Measurements from ENCODE around the gene COL6A1.
"Not testable (repeated sequence)": the region's sequence is repeated elsewhere in the genome, so short reads cannot be mapped to it uniquely, and the experiment has no call there.

COL6A1 gene

DNA sequence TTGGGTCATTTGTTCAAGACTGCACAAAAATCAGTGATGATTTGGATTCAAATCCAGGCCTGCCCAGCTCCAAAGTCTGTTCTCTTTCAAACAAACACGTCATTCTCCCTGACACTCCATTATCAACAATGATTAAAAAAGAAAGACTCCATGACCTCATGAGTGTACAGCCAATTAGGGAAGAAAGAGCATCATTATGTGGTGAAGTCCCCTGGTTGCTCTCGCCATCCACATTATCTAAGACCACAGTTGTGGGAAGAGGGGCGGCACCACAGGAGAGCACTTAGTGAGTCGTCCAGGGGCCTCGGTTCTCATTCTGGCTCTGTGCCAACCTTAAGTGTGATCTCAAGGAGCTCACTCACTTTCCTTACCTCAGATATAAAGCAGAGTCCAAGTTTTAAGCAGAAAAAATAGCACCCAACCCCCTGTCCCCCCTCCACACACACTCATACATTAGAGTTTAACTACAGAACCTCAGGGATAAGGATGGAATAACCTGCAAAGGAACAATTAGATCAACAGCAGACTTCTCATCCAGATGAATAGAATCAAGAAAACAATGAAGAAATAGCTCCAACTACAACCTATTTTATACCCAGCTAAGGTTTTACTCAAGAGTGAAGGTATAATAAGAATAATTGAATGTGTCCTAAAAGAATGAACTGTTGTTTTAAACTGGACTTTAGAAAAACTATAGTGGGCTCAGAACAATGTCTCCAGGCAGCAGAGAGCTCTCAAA lies 47.8 kb downstream of the COL6A1 start:
- no peak for DNase-seq

DNA sequence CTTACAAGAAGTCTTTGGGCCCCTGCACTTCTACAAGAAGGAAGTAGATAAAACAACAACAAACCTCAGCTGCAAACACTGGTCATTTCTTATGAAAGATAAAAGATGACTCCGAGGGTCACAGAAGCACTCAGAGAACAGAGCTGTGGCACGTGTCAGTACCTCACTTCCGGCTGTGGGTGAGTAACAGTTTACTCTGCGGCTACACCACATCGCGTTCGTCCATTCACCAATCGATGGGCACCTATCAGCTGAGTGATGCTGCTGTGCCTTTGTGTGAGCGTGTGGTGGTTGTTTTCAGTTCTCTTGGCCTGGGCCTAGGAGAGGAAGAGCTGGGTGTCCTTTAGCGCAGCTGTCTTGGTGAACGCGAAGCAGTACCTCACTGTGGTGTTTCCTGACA lies 49.9 kb downstream of the COL6A1 start:
- DNase-seq = no peak

DNA sequence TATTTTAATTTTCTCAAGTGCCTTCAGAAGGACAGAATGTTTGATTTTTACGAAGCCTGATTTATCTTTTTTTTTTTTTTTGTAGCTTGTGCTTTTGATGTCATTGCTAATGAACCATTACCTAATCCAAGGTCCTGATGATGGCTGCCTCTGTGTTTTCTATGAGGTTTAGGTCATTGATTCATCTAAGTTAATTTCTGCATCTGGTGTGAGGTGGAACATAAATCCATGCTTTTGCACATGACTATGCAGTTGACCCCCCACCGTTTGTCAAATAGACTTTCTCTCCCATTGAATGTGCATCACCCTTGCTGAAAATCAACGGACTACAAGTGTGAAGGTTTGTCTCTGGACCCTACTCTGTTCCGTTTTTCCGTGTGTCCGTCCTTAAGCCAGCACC lies 50.5 kb downstream of the COL6A1 start:
- DNase-seq = no peak

DNA sequence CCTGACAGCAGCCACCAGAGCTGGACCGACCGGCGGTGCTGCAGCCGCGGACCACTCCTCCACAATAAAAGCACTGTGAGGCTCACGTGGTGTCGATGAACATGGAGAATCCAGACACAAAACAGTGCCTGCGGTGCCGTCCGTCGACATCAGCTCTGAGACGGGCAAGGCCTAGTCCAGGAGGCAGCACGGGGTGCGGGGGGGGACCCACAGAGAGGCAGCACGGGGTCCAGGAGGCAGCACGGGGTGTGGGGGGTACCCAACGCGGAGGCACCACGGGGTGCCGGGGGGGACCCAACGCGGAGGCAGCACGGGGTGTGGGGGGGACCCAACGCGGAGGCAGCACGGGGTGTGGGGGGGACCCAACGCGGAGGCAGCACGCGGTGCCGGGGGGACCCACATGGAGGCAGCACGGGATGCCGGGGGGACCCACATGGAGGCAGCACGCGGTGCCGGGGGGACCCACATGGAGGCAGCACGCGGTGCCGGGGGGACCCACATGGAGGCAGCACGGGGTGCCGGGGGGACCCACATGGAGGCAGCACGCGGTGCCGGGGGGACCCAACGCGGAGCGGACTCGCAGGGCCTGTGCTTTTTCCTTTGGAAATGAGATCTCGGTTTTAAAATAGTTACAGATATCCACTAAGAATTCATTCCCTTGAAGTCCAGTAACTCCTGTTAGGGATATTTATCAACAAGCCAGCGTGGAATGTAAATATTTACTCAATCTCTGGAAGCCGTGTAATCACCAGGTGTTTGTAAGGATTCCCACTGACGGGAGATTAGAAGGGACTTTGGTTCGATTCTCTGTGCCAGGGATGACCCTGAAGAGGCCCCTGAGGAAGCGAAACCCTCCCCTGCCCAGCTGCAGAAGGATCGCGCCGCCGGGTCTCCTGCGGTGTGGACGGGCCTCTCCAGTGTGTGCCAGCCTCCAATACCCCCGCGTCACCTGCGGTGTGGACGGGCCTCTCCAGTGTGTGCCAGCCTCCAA lies 52.1 kb downstream of the COL6A1 start:
- DNase-seq = no peak

DNA sequence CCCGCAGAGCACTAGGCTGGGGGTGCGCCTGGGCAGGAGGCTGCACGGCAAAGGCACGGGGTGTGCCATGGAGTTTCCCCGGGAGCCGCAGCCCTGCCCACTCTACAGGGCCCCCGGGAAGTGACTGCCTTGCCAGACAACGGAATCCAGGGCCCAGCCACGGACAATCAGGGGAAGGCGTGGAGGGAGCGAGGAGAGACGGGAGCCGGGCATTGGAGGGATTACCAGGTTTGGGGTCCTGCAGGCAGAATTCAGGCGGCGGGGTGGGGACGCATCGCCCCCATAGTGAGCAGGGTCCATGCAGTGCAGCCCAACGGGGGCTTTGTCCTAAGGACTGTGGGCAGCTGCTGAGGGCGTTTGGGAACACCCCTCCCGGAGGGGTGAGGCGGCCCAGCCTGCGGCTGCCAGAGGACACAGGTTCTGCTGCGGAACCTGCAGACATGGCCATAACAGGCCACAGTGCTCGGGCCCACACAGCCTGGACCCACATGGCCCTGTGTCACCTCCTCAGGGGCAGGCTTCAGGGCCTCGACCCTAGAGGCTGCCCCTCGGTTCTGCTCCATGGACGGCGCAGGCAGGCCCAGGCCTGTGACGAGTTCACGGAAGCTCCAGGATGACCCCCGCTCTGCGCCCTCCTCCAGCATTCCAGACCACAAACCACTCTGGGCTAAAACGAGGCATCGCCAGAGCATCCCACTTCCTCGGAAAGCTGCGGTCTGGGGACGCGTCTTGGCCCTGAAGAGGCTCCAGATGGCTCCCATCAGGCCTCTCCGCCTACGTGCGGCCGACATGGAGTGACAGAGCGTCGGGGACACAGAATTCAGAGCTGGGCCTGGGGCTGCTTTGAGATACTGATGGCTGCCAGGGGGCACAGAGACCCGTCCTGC lies 54.5 kb downstream of the COL6A1 start:
- no peak for DNase-seq

DNA sequence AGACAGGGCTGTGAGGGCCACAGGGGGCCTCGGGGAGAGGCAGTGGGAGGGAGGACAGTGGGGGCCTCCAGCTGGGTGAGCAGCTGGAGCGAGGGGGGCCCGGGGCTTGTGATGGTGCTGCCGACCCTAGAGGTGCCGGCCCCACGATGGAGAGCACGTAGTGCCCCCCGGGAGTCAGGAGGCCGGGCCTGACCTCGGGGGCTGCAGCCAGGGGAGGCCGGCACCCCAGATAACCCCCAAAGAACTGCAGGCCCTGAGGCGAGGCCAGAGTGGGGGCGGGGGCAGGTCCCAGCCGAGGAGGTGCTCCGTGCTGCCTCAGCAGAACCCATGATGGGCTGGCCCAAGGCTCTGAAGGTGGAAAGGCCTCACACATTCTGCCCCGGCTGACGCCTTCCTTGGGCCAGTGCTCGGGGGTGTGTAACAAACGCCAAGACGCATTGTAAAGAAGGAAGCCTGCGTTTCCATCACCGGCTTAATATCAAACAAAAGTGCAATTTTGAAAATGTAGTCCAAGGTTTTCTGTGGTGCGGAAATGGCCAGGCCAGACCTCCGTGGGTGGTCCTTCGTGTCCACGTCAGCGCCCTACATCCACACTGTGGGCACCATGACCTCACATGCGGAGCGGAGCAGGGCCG lies 55.2 kb downstream of the COL6A1 start:
- no peak for DNase-seq

DNA sequence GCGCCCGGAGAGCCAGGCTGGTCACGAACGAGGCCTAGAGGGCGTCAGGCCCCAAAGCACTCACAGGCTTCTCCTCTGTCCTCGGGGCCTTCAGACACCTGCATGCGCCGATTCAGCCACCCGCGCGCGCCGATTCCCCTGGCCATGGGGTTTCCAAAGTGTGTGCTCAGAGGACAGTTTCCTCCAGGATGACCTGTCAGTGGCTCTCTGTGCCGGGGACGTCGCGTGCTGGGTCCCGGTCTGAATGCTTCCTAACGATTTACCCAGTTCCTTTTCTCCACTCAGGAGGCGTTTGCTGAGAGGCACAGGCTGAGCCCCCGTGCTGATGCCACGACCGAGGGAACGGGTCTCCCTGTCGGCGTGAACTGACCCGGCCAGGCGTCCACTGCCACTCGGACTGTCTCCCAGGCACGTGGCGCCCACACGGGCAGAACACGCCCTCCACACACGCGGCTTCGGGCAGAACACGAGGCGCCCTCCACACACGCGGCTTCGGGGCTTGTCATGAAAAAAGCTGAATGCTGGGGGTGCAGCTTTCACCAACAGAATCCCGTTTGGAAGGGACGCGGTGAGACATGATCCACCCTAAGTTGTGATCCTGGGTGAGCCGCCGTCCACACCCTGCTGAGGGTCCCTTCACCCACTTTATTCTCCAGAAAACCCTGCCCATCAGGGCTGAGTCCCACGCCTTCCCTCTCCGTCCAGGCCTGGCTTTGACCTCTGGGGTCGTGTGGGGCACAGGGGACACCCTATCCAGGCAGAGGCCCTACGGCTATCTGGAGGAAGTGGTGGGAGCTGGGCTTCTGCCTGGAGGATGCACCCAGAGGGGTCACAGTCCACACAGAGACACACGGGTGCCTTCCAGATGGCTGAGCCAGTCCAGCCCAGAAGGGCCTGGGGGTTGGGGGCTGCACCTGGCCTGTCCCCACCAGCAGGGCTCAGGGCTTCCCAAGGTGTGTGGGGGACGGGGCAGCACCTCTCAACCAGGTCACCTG lies 56.1 kb downstream of the COL6A1 start:
- DNase-seq = no peak

DNA sequence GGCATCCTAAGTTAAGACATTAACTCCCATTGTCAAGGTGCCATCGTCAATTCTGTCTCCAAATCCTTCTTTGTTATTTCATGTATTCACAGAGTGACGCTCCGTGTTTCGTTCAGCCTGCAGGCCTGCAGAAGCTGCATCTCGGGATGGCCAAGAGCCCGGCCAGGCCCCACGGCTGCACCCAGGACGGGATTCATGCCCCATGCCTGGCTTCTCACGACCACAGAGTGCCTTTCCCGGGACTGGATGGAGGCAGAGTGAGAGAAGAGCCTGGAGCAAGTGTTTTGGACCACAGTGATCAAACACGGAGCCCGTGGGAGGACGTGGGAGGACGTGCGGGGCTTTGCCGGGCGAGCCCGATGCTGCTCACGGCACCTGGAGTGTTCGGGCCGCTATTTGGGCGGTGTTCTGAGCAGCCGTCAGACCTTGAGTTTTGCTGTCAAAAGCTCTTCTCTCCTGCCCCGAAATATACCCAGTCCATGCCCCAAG lies 56.8 kb downstream of the COL6A1 start:
- DNase-seq = no peak

DNA sequence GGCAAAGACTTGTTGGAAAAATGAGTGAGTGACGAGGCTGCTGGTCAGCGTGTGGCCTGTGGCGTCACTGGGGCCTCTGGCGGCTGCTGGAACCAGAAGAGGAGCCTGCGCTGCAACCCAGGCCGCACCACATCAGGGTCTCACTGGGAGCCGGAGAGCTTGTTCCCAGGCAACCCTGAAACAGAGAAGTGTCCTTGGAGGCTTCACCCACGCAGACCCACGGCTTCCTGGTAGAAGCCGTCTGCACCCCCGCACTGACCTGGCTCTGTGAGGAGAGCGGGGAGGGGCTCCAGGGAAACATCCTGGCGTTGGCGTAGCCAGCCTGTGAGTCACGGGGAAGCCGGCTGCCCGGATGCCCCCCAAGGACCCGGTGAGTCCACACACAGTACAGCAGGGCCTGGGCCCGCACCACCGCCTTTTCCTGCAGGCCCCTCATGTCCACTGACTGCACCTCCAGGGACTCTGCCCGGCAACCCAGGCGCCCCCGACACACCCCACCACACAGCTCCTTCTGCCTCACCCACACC lies 57.4 kb downstream of the COL6A1 start:
- no peak for DNase-seq

DNA sequence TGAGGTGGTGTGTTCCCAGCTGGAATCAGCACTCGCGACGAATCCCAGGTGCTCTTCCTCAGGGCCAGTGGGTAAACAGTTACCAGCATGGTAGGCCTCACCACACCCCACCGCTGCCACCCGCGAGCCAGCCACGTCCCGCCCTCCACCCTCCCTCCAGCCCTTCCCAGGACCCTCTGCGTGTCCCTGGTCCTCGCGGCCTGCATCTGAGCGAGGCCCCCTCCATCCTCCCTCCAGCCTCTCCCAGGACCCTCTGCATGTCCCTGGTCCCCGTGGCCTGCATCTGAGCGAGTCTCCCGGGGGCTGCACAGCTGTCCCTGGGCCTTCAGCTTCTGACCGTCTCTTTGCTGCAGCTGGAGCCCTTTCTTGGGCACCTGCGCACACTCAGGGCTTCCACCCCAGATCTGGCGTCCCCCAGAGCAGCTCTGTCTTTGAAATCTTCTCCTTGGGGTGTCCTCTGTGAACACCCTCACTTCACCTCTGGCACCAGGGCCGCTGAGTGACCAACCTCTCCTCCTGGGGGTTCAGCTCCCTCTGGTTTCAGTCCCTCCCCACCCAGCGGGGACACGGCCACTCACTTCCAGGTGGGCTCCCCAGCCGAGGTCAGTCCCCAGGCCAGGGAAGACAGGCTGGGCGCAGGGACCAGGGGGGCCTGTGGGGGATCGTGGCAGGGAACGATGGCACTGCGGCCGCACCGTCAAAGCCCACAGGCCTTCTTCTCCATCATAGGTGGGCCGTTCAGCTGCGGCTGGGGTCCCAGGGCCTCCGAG lies 58.5 kb downstream of the COL6A1 start:
- no peak for DNase-seq

DNA sequence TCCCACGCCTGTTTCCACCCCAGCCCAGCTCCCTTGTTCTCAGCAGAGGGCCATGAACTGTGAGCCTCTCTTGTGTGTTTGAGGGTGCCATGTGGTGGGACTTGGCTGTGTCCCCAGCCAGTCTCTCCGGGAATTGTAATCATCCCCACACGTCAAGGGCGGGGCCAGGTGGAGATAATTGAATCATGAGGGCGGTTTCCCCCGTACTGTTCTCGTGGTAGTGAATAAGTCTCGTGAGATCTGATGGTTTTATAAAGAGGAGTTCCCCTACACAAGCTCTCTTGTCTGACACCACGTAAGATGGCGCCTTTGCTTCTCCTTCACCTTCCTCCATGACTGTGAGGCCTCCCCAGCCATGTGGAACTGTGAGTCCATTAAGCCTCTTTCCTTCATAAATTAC lies 59.1 kb downstream of the COL6A1 start:
- DNase-seq = no peak

DNA sequence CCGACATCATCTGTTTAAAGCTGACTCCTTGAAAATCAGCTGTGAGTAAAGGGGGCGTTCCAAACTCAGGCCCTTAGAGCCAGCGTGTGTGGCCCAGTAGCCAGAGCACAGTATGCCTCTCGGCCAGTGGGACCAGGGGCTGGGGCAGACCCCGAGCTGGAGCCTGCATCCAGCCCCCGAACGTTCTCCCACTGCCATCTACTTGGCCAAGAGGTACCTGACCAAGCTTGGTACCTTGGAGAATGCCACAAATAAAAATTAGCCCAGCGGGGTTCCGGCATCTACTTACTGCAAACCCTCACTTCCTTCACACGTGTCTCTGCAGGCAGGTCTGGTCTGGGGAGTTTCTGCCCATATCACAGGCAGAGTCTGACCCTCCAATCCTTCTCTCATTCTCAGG lies 59.6 kb downstream of the COL6A1 start:
- DNase-seq = no peak

DNA sequence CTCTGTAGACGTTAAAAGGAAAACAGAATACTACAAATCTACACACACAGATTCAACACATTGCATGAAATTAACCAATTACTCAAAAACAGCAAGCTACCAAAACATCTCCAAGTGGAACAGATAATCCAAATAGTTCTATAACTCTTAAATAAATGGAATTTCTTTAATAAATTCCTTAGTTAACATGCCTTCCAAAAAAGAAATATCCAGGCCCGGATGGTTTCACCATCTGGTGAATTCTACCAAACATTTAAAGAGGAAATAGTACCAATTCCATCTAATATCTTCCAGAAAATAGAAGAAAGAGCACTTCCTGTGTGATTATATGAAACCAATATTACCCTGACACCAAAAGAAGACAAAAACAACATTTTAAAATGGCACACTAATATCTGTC lies 63.6 kb downstream of the COL6A1 start:
- no peak for DNase-seq

DNA sequence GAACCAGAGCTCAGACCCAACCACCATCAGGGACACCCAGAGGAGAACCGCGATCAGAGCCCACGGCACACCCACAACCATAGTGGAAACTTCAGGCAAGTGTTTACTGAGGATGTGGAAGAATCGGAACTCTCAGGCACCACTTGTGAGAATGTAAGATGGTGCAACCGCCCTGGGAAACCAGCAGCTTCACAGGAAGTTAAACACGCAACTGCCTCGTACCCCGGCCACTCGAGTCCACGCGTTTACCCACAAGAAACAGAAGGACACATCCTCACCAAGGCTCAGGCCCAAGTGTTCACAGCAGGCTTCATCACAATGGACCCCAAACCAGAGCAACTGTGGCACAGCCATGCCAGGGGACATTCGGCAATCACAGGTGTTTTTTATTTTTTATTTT lies 64.9 kb downstream of the COL6A1 start:
- no peak for DNase-seq

DNA sequence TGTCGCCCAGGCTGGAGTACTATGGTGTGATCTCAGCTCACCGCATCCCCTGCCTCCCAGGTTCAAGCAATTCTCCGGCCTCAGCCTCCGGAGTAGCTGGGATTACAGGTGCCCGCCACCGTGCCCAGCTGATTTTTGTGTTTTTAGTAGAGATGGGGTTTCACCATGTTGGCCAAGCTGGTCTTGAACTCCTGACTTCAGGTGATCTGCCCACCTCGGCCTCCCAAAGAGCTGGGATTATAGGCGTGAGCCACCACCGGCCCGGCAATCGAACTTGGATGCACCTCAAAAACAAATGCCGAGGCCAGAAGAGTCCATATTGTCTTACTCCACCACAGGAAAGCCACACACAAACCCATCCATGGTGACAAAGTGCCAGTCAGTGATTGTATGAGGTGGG lies 65.3 kb downstream of the COL6A1 start:
- DNase-seq = not testable (repeated sequence)

DNA sequence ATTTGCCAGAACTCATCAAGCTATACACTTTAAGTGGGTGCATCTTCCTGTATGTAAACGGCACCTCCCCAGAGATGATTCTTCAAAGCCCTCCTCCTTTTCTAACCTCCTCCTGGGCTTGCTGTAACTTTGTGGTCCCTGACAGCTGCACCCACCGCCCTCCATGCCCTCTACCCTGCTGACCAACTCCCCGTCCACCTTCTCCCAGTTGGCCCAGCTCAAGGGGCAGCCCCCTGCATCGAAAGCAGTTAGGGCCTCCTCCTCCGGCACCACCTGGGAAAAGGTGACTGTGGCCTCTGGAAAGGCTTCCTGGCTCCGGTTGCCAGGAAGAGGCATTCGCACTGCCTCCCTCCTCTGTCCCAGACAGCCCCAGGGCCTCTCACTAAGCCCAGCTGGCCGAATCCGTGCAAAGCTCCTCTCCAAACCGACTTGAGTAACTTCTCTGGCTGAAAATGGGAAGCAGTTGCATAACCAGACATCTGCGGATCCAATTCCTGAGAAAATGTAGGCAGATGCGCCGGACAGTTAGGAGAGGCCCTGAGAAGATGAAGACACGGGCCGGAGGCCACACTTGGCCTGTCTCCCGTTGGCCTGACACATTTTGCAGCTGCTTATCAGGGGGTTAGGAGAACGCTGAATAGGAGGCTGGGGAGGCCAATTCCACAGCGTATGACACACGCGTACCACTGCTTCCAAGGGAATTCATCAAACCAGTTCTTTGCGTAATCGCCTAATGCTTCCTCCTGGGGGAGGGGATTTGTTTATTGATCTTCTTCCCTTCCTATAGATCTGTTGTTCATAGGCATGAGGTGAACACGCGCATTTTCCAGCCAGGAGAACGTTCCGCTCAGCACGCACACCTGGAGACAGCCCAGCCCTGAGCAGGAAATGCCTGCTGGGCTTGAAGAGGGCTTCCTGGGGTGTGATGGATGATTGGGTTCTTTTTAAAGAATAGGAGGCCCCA lies 67.6 kb downstream of the COL6A1 start:
- no peak for DNase-seq

DNA sequence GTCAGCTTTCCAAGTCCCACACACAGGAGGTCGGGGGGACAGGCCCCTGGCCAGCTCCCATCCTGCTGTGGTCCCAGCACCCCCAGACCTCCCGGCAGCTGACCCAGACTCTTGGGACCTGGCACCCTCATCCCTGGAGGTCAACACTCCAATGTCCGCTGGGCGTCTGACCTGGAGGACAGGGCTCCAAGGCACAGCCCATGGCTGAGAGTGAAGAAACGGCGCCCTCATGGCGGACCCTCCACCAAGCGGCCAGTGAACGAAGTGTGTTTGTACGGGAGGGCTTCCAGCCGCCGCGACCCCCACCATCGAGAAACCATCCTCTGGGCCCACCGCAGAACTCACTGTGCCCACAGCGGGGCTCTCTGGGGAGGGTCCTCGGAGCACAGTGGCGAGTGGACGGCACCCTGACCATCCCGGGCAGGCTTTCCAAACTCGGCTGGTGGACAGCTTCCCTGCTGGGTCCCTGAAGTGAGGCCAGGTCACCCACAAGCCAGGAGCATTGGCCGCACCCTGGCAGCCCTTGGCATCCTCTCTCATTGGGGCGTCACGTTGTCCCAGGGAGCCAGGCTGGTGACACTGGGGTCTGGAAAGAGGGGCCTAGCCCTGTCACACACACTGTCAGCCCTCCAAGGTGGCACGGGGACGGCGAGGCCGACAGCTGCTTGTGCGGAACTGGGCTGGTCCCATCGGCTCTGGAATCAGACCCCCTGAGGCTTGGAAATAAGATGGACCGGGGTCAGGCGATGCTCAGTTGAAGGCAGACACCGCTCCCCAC lies 68.5 kb downstream of the COL6A1 start:
- no peak for DNase-seq

Data from Kasumi-1 (cell line).